ENCODE data around the gene GPT2. TPM values are rescaled to one million over a fixed set of nuclear protein-coding genes. Genes with fewer than 3 reads are reported as not detected.

GPT2 gene
- total RNA-seq, 1 experiment from 2014 or later = 12.7 TPM

- BruUV-seq (replicated peaks) = no TSS peak
- no peak for TF ChIP-seq TCF7L2 (IDR thresholded peaks at IDR 0.05; ENCODE audit: low read depth, low read length)
- no peak for TF ChIP-seq POLR2AphosphoS5 (IDR thresholded peaks at IDR 0.05; ENCODE audit: low read depth, low read length)
- TF ChIP-seq REST (IDR thresholded peaks at IDR 0.05; ENCODE audit: insufficient read depth in 1 of 2, low read depth in 2 of 2, low read length in 1 of 2) = no peak
- no peak for TF ChIP-seq SIN3A (IDR thresholded peaks at IDR 0.05; ENCODE audit: borderline replicate concordance, insufficient read depth, low read depth, low read length)
- intact Hi-C loops (cut with micrococcal nuclease; ENCODE audit: unreplicated experiment) (no loop called here), in situ Hi-C loops (cut with HindIII; ENCODE audit: low pct_unique_long_range_greater_than_20kb, low sequenced_read_pairs) (no loop called here)
- POLR2A ChIA-PET = no interaction called here
- no peak for ATAC-seq
- no peaks in the 10 kb centered on the region for H3K36me3 ChIP-seq (ENCODE audit: control insufficient read depth, insufficient read depth, low read length)
- CTCF ChIA-PET = no interaction called here
- H3K27me3 ChIP-seq (ENCODE audit: control insufficient read depth, insufficient read depth, low read length) = no peaks in the 10 kb centered on the region
- no peaks in the 10 kb centered on the region for H3K9me3 ChIP-seq (ENCODE audit: control insufficient read depth, insufficient read depth, low read depth, low read length)
- H3K4me3 ChIP-seq (ENCODE audit: low read depth in 2 of 2, low read length in 2 of 2) = no peak overlapping the region
- H3K4me1 ChIP-seq (ENCODE audit: control insufficient read depth, insufficient read depth, low read length) = no peaks in the 10 kb centered on the region
- no peak for DNase-seq (ENCODE audit: low read depth, low spot score)
- no peak overlapping the region for H3K27ac ChIP-seq (ENCODE audit: low read length)
These were observed 40.1 kb upstream of the GPT2 start for GRCh38 chr16:46843898-46844642.

GRCh38 chr16:46844771-46845170, 39.4 kb upstream of the GPT2 start:
- no peak overlapping the region for H3K27ac ChIP-seq (ENCODE audit: low read length)
- CTCF ChIA-PET = interaction anchor here (0.7 kb wide), 1 partner anchor 85 kb away, joined by 3 read pairs; no protein-coding TSS in a partner anchor
- TF ChIP-seq TCF7L2 (IDR thresholded peaks at IDR 0.05; ENCODE audit: low read depth, low read length) (no peak), CTCF (IDR thresholded peaks at IDR 0.05) (no peak)
- H3K9me3 ChIP-seq (ENCODE audit: control insufficient read depth, insufficient read depth, low read depth, low read length) = no peaks in the 10 kb centered on the region
- intact Hi-C loops (cut with micrococcal nuclease; ENCODE audit: unreplicated experiment) = no loop called here
- no peaks in the 10 kb centered on the region for H3K27me3 ChIP-seq (ENCODE audit: control insufficient read depth, insufficient read depth, low read length)
- DNase-seq (ENCODE audit: low read depth, low spot score) = no peak
- no TSS peak for BruUV-seq (replicated peaks)
- in situ Hi-C loops (cut with HindIII; ENCODE audit: low pct_unique_long_range_greater_than_20kb, low sequenced_read_pairs) = no loop called here
- no peak overlapping the region for H3K4me3 ChIP-seq (ENCODE audit: low read depth in 2 of 2, low read length in 2 of 2)
- no peak for ATAC-seq
- POLR2A ChIA-PET = interaction anchor here (0.6 kb wide), 1 partner anchor 36 kb away, joined by 3 read pairs; no protein-coding TSS in a partner anchor
- H3K36me3 ChIP-seq (ENCODE audit: control insufficient read depth, insufficient read depth, low read length) = no peaks in the 10 kb centered on the region
- no peaks in the 10 kb centered on the region for H3K4me1 ChIP-seq (ENCODE audit: control insufficient read depth, insufficient read depth, low read length)

- intact Hi-C loops (cut with micrococcal nuclease; ENCODE audit: unreplicated experiment) = no loop called here
These were observed 38.2 kb upstream of the GPT2 start for GRCh38 chr16:46845952-46846351.

More at GRCh38 chr16:46845952-46846351, 38.2 kb upstream of the GPT2 start:
- no peak for TF ChIP-seq REST (IDR thresholded peaks at IDR 0.05; ENCODE audit: insufficient read depth in 1 of 2, low read depth in 2 of 2, low read length in 1 of 2)
- TF ChIP-seq TCF7L2 (IDR thresholded peaks at IDR 0.05; ENCODE audit: low read depth, low read length) = no peak
- TF ChIP-seq POLR2AphosphoS5 (IDR thresholded peaks at IDR 0.05; ENCODE audit: low read depth, low read length) = no peak
- no peak for TF ChIP-seq SIN3A (IDR thresholded peaks at IDR 0.05; ENCODE audit: borderline replicate concordance, insufficient read depth, low read depth, low read length)
- TF ChIP-seq CTCF (IDR thresholded peaks at IDR 0.05) = no peak
- no peaks in the 10 kb centered on the region for H3K9me3 ChIP-seq (ENCODE audit: control insufficient read depth, insufficient read depth, low read depth, low read length)
- BruUV-seq (replicated peaks) = no TSS peak
- in situ Hi-C loops (cut with HindIII; ENCODE audit: low pct_unique_long_range_greater_than_20kb, low sequenced_read_pairs) = no loop called here
- CTCF ChIA-PET = no interaction called here
- POLR2A ChIA-PET = no interaction called here
- H3K27ac ChIP-seq (ENCODE audit: low read length) = no peak overlapping the region
- H3K4me3 ChIP-seq (ENCODE audit: low read depth in 2 of 2, low read length in 2 of 2) = no peak overlapping the region
- DNase-seq (ENCODE audit: low read depth, low spot score) = no peak
- H3K36me3 ChIP-seq (ENCODE audit: control insufficient read depth, insufficient read depth, low read length) = no peaks in the 10 kb centered on the region
- no peaks in the 10 kb centered on the region for H3K27me3 ChIP-seq (ENCODE audit: control insufficient read depth, insufficient read depth, low read length)
- no peaks in the 10 kb centered on the region for H3K4me1 ChIP-seq (ENCODE audit: control insufficient read depth, insufficient read depth, low read length)
- ATAC-seq = no peak
